ENCODE measurements around the gene RAD51AP2. TPM values are rescaled to one million over a fixed set of nuclear protein-coding genes. Genes with fewer than 3 reads are reported as not detected.

Gene RAD51AP2
- total and polyA plus RNA-seq, 10 of the 15 experiments (the other 5 are each of a cell fraction or from before 2014, with no cell fraction given): under 0.01 to 0.02 TPM; not detected in 8

- TF ChIP-seq CEBPZ (IDR thresholded peaks at IDR 0.05; ENCODE audit: low read depth, low read length): no peak
Observed at GRCh38 chr2:17550907-17551306, 32.7 kb upstream of the RAD51AP2 start (continued).

GRCh38 chr2:17547737-17548136 lies 29.5 kb upstream of the RAD51AP2 start:
- Histone ChIP-seq H3K27me3 (replicated peaks in 1 of 2; ENCODE audit: control insufficient read depth in 2 of 2, insufficient read depth in 2 of 2, low read length in 1 of 2) (peaks cover 0 to 4% of the 10 kb centered on the region in 2 experiments; a peak in 3 of 4 replicates), H3K36me3 (ENCODE audit: control insufficient read depth in 2 of 2, insufficient read depth in 2 of 2, low read length in 1 of 2) (no peaks in the 10 kb centered on the region), H4K20me1 (ENCODE audit: control insufficient read depth, insufficient read depth) (no peaks in the 10 kb centered on the region), H3K79me2 (ENCODE audit: control insufficient read depth, insufficient read depth, low read length) (no peaks in the 10 kb centered on the region), H2AFZ (ENCODE audit: control insufficient read depth, low read depth, low read length) (no peak overlapping the region), H3K4me3 (no peak overlapping the region), H3K27ac (ENCODE audit: control insufficient read depth, insufficient read depth) (no peak overlapping the region), H3K4me1 (ENCODE audit: control insufficient read depth, insufficient read depth, low read length) (no peaks in the 10 kb centered on the region), H3K9ac (ENCODE audit: control insufficient read depth, insufficient read depth, low read length) (no peak overlapping the region), H3K4me2 (ENCODE audit: control insufficient read depth, insufficient read depth) (no peak overlapping the region), H3K9me3 (replicated peaks; ENCODE audit: control insufficient read depth, insufficient read depth, low read length) (no peaks in the 10 kb centered on the region)
- 1% methylated on average over 5 of the region's 5 CpGs for WGBS (ENCODE audit: insufficient coverage, insufficient replicate concordance, low lambda C conversion rate, missing lambda C conversion rate)
- intact Hi-C loops (cut with micrococcal nuclease; ENCODE audit: unreplicated experiment) (loop anchor here (2.0 kb wide), 1 partner anchor 47 kb away; no protein-coding TSS in a partner anchor), in situ Hi-C loops (cut with MboI) (no loop called here)
- ChIA-PET POLR2A (no interaction called here), SMC1A (ENCODE audit: uncharacterized antibody, unreplicated experiment) (interaction anchor here (1.1 kb wide), 1 partner anchor 62 kb away, joined by 3 read pairs; no protein-coding TSS in a partner anchor), CTCF (no interaction called here), RAD21 (ENCODE audit: unreplicated experiment) (no interaction called here)
- FAIRE-seq (no peak), DNase-seq (ENCODE audit: low read depth, low spot score) (no peak), ATAC-seq (no peak)
- no TSS peak for BruUV-seq (replicated peaks)
- TF ChIP-seq MTA2 (IDR thresholded peaks at IDR 0.05; ENCODE audit: low read depth): no peak
- TF ChIP-seq POU2F2 (IDR thresholded peaks at IDR 0.05; ENCODE audit: borderline replicate concordance, low read depth, low read length): no peak
- TF ChIP-seq HCFC1 (IDR thresholded peaks at IDR 0.05; ENCODE audit: low read length): no peak
- TF ChIP-seq PAX5 (IDR thresholded peaks at IDR 0.05; ENCODE audit: borderline replicate concordance, low read depth, low read length): no peak
- TF ChIP-seq RFX5 (IDR thresholded peaks at IDR 0.05; ENCODE audit: low read depth, low read length): no peak
- TF ChIP-seq IKZF1 (conservative IDR thresholded peaks at IDR 0.05): no peak
- no peak for TF ChIP-seq SKIL (IDR thresholded peaks at IDR 0.05; ENCODE audit: low read depth, poor library complexity, severe bottlenecking)
- no peak for TF ChIP-seq PKNOX1 (IDR thresholded peaks at IDR 0.05)
- TF ChIP-seq ZZZ3 (IDR thresholded peaks at IDR 0.05; ENCODE audit: control insufficient read depth, insufficient read length, low read depth): no peak
- no peak for TF ChIP-seq PBX3 (IDR thresholded peaks at IDR 0.05; ENCODE audit: insufficient replicate concordance, low read depth, low read length)
- no peak for TF ChIP-seq ASH2L (IDR thresholded peaks at IDR 0.05; ENCODE audit: borderline replicate concordance, low read depth)
- TF ChIP-seq CHD1 (IDR thresholded peaks at IDR 0.05; ENCODE audit: low read depth, low read length): no peak
- no peak for TF ChIP-seq RELB (IDR thresholded peaks at IDR 0.05; ENCODE audit: low read depth)
